Measurements from ENCODE around the gene KCNG2. TPM values are rescaled to one million over a fixed set of nuclear protein-coding genes. Genes with fewer than 3 reads are reported as not detected.

The KCNG2 gene
- total and polyA plus RNA-seq, 4 donors, result 0.03 to 0.23 (median 0.08) TPM; not detected in 1

DNA sequence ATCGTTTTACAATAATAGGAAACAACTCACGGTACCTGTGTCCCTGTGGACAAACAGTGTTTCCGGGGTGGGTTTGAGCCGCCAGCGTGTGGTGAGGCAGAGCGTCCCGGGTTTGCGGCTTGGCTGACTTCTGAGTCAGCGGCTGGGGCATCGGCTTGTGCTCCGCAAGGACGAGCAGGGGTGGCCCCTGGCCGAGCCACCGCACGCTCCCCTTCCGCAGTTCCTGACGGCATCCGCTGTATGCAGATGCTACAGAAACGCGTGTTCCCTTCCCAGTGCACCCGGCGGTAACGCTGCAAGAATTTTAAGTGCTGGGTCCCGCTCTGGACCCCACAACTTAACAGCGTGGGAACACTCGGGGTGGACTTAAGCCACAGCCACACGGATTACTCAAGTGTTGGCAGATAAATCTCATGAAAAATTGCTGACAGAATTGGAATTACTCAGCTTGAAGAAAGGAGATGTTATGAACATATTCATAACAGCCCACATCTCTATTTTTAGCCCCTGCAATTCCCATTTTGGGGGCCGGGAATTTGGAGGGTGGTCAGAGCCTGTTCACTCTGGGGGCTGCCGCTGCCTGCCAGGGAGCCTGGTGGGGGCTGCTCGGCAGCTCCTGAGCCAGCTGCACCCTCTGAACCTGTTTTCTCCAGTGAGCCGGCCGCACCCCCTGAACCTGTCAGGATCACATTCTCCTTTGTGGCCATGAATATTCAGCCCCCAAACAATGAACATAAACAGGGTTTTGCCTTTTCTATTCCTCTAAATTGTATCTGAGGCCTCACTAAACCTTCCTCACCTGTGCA, 12.6 kb upstream of the KCNG2 start:
- Histone ChIP-seq H3K4me3 (ENCODE audit: low read depth in 1 of 3, low read length in 3 of 3) (no peak overlapping the region), H3K27ac (ENCODE audit: low read depth in 1 of 2, low read length in 2 of 2) (no peak overlapping the region), H3K9me3 (ENCODE audit: control insufficient read depth in 4 of 4, low read length in 3 of 4) (peaks cover 0 to 8% (median 2%) of the 10 kb centered on the region in 4 donors), H3K4me1 (ENCODE audit: control insufficient read depth in 4 of 4, insufficient read depth in 4 of 4, low read length in 3 of 4) (peaks cover 0 to 2% (median 0%) of the 10 kb centered on the region in 4 donors), H3K36me3 (ENCODE audit: control insufficient read depth in 4 of 4, insufficient read depth in 3 of 4, low read depth in 1 of 4, low read length in 3 of 4) (no peaks in the 10 kb centered on the region), H3K27me3 (ENCODE audit: control insufficient read depth in 4 of 4, insufficient read depth in 4 of 4, low read length in 3 of 4) (peaks cover 0 to 15% (median 7%) of the 10 kb centered on the region in 4 donors), H3K9ac (ENCODE audit: low read depth in 1 of 2, low read length in 2 of 2) (no peak overlapping the region)
- TF ChIP-seq, protein P1, sequence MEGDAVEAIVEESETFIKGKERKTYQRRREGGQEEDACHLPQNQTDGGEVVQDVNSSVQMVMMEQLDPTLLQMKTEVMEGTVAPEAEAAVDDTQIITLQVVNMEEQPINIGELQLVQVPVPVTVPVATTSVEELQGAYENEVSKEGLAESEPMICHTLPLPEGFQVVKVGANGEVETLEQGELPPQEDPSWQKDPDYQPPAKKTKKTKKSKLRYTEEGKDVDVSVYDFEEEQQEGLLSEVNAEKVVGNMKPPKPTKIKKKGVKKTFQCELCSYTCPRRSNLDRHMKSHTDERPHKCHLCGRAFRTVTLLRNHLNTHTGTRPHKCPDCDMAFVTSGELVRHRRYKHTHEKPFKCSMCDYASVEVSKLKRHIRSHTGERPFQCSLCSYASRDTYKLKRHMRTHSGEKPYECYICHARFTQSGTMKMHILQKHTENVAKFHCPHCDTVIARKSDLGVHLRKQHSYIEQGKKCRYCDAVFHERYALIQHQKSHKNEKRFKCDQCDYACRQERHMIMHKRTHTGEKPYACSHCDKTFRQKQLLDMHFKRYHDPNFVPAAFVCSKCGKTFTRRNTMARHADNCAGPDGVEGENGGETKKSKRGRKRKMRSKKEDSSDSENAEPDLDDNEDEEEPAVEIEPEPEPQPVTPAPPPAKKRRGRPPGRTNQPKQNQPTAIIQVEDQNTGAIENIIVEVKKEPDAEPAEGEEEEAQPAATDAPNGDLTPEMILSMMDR (IDR thresholded peaks at IDR 0.05; ENCODE audit: low read depth, low read length, missing input control), result no peak
- TF ChIP-seq, protein P2, sequence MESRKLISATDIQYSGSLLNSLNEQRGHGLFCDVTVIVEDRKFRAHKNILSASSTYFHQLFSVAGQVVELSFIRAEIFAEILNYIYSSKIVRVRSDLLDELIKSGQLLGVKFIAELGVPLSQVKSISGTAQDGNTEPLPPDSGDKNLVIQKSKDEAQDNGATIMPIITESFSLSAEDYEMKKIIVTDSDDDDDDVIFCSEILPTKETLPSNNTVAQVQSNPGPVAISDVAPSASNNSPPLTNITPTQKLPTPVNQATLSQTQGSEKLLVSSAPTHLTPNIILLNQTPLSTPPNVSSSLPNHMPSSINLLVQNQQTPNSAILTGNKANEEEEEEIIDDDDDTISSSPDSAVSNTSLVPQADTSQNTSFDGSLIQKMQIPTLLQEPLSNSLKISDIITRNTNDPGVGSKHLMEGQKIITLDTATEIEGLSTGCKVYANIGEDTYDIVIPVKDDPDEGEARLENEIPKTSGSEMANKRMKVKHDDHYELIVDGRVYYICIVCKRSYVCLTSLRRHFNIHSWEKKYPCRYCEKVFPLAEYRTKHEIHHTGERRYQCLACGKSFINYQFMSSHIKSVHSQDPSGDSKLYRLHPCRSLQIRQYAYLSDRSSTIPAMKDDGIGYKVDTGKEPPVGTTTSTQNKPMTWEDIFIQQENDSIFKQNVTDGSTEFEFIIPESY (IDR thresholded peaks at IDR 0.05), result no peak
- TF ChIP-seq RXRA (IDR thresholded peaks at IDR 0.05) (no peak), TAF1 (conservative IDR thresholded peaks at IDR 0.05) (no peak), HNF4G (IDR thresholded peaks at IDR 0.05) (no peak), GABPA (IDR thresholded peaks at IDR 0.05 in 1 of 2, conservative IDR thresholded peaks at IDR 0.05 in 1 of 2) (no peak), SP1 (IDR thresholded peaks at IDR 0.05) (no peak), NR2F2 (IDR thresholded peaks at IDR 0.05) (no peak), YY1 (IDR thresholded peaks at IDR 0.05) (no peak), JUND (IDR thresholded peaks at IDR 0.05) (no peak), EGR1 (IDR thresholded peaks at IDR 0.05; ENCODE audit: low read depth in 2 of 2) (no peak), FOXA2 (IDR thresholded peaks at IDR 0.05) (no peak), RAD21 (IDR thresholded peaks at IDR 0.05) (no peak)
- TF ChIP-seq, protein P3, sequence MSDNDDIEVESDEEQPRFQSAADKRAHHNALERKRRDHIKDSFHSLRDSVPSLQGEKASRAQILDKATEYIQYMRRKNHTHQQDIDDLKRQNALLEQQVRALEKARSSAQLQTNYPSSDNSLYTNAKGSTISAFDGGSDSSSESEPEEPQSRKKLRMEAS (IDR thresholded peaks at IDR 0.05), result no peak
- TF ChIP-seq, protein P4, sequence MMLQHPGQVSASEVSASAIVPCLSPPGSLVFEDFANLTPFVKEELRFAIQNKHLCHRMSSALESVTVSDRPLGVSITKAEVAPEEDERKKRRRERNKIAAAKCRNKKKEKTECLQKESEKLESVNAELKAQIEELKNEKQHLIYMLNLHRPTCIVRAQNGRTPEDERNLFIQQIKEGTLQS (IDR thresholded peaks at IDR 0.05), result no peak
- WGBS, result 74% methylated on average over 32 of the region's 32 CpGs
- no peak for DNase-seq (ENCODE audit: low spot score)

DNA sequence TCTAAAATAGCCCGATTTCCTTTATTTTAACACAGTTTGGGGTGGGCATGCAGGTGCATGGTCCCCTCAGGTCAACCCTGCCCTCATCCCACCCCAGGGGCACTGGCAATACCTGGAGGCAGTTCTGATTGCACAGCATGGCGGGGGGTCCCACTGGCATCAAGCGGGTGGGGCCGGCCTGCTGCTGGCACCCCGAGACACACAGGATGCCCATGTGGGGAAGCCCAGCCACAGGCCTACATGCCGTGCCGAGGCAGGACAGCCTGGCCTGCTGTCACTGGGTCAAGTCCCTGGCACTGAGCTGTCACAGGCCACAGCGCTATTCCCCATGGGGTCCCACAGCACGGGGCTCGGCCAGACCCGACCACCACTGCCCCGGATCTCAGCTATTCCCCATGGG, 11.9 kb upstream of the KCNG2 start:
- no peak for DNase-seq (ENCODE audit: low spot score)
- WGBS, result 86% methylated on average over 12 of the region's 12 CpGs

More for the DNA sequence above, 11.9 kb upstream of the KCNG2 start:
- H3K27ac ChIP-seq (ENCODE audit: low read depth in 1 of 2, low read length in 2 of 2), result no peak overlapping the region
- H3K9me3 ChIP-seq (ENCODE audit: control insufficient read depth in 4 of 4, low read length in 3 of 4), result peaks cover 0 to 8% (median 2%) of the 10 kb centered on the region in 4 donors
- H3K4me3 ChIP-seq (ENCODE audit: low read depth in 1 of 3, low read length in 3 of 3), result no peak overlapping the region
- peaks cover 0 to 2% (median 0%) of the 10 kb centered on the region in 4 donors for H3K4me1 ChIP-seq (ENCODE audit: control insufficient read depth in 4 of 4, insufficient read depth in 4 of 4, low read length in 3 of 4)
- no peaks in the 10 kb centered on the region for H3K36me3 ChIP-seq (ENCODE audit: control insufficient read depth in 4 of 4, insufficient read depth in 3 of 4, low read depth in 1 of 4, low read length in 3 of 4)
- TF ChIP-seq TAF1 (conservative IDR thresholded peaks at IDR 0.05) (no peak), RXRA (IDR thresholded peaks at IDR 0.05) (no peak), JUND (IDR thresholded peaks at IDR 0.05) (no peak)
- TF ChIP-seq, protein P2 (IDR thresholded peaks at IDR 0.05), result no peak
- TF ChIP-seq, protein P3 (IDR thresholded peaks at IDR 0.05), result no peak
- TF ChIP-seq, protein P5, sequence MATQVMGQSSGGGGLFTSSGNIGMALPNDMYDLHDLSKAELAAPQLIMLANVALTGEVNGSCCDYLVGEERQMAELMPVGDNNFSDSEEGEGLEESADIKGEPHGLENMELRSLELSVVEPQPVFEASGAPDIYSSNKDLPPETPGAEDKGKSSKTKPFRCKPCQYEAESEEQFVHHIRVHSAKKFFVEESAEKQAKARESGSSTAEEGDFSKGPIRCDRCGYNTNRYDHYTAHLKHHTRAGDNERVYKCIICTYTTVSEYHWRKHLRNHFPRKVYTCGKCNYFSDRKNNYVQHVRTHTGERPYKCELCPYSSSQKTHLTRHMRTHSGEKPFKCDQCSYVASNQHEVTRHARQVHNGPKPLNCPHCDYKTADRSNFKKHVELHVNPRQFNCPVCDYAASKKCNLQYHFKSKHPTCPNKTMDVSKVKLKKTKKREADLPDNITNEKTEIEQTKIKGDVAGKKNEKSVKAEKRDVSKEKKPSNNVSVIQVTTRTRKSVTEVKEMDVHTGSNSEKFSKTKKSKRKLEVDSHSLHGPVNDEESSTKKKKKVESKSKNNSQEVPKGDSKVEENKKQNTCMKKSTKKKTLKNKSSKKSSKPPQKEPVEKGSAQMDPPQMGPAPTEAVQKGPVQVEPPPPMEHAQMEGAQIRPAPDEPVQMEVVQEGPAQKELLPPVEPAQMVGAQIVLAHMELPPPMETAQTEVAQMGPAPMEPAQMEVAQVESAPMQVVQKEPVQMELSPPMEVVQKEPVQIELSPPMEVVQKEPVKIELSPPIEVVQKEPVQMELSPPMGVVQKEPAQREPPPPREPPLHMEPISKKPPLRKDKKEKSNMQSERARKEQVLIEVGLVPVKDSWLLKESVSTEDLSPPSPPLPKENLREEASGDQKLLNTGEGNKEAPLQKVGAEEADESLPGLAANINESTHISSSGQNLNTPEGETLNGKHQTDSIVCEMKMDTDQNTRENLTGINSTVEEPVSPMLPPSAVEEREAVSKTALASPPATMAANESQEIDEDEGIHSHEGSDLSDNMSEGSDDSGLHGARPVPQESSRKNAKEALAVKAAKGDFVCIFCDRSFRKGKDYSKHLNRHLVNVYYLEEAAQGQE (IDR thresholded peaks at IDR 0.05), result no peak
- H3K9ac ChIP-seq (ENCODE audit: low read depth in 1 of 2, low read length in 2 of 2), result no peak overlapping the region
- peaks cover 0 to 15% (median 7%) of the 10 kb centered on the region in 4 donors for H3K27me3 ChIP-seq (ENCODE audit: control insufficient read depth in 4 of 4, insufficient read depth in 4 of 4, low read length in 3 of 4)

Data from liver (tissue), 9 donors.